ENCODE measurements around the gene NHLRC4.
"Not testable (repeated sequence)": the region's sequence is repeated elsewhere in the genome, so short reads cannot be mapped to it uniquely, and the experiment has no call there.

NHLRC4 gene

DNA sequence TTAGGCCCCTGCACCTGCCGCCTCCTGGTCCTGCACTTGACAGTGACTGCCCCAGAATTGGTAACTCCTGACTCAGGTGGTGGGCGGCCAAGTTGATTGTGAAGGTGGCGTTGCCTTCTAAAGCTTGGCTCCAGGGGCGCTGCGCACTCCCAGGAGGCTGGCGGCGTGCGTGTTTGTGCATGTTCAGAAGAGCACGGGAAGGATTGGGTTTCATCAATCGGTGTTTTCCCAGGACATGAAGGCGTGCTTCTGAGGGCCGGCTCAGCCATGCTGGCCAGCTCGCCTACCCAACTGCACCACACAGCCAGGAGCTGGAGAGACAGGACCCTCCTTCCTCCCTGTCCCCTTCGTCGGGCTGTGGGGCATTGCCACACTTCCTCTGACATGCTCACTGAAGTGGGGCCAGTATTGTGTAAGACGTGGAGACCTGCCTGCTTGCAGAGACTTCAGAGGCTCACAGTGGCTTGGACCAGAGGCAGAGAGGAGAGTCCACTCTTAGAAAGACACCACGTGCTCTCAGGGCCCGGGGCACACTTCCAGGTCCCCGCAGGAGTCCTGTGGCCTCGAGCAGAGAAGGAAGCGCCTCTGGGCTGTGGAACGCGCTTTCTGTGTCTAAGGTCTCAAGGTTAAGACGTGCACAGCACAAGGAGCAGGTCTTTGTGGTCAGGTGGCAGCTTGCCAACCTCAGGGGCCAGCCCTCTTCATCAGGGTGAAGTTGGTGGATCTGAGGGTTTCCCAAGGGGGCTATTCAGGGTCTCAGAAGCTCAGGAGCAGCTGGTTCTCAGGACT lies 25.9 kb downstream of the NHLRC4 start:
- no peaks in the 10 kb centered on the region for H3K27me3 ChIP-seq (ENCODE audit: control insufficient read depth in 2 of 2, insufficient read depth in 2 of 2, low read length in 2 of 2)
- peak overlapping the region; percentile 66 to 98 for H3K9ac ChIP-seq (ENCODE audit: low read depth in 1 of 2, low read length in 2 of 2)
- H3K4me3 ChIP-seq (ENCODE audit: low read length in 2 of 2), result peak overlapping the region; percentile 41 to 61
- peaks cover 51 to 54% of the 10 kb centered on the region in 2 donors for H3K4me1 ChIP-seq (ENCODE audit: control insufficient read depth in 2 of 2, insufficient read depth in 2 of 2, low read length in 2 of 2)
- peaks cover 0 to 9% of the 10 kb centered on the region in 2 donors for H3K36me3 ChIP-seq (ENCODE audit: control insufficient read depth in 2 of 2, insufficient read depth in 2 of 2, low read length in 2 of 2)
- H3K9me3 ChIP-seq (ENCODE audit: control insufficient read depth in 2 of 2, low read length in 2 of 2), result no peaks in the 10 kb centered on the region
- H3K27ac ChIP-seq (ENCODE audit: low read depth in 2 of 2, low read length in 2 of 2), result peak overlapping the region; percentile 92 to 96

GRCh38 chr16:593406-593805 lies 26.6 kb downstream of the NHLRC4 start:
- peak overlapping the region; percentile 66 to 98 for H3K9ac ChIP-seq (ENCODE audit: low read depth in 1 of 2, low read length in 2 of 2)
- H3K36me3 ChIP-seq (ENCODE audit: control insufficient read depth in 2 of 2, insufficient read depth in 2 of 2, low read length in 2 of 2), result peaks cover 0 to 9% of the 10 kb centered on the region in 2 donors
- peak overlapping the region; percentile 92 to 96 for H3K27ac ChIP-seq (ENCODE audit: low read depth in 2 of 2, low read length in 2 of 2)
- H3K9me3 ChIP-seq (ENCODE audit: control insufficient read depth in 2 of 2, low read length in 2 of 2), result no peaks in the 10 kb centered on the region
- H3K4me3 ChIP-seq (ENCODE audit: low read length in 2 of 2), result peak overlapping the region; percentile 54 to 61
- H3K27me3 ChIP-seq (ENCODE audit: control insufficient read depth in 2 of 2, insufficient read depth in 2 of 2, low read length in 2 of 2), result no peaks in the 10 kb centered on the region
- H3K4me1 ChIP-seq (ENCODE audit: control insufficient read depth in 2 of 2, insufficient read depth in 2 of 2, low read length in 2 of 2), result peaks cover 46 to 47% of the 10 kb centered on the region in 2 donors

- H3K4me1 ChIP-seq (ENCODE audit: control insufficient read depth in 2 of 2, insufficient read depth in 2 of 2, low read length in 2 of 2), result peaks cover 43 to 49% of the 10 kb centered on the region in 2 donors
Observed at GRCh38 chr16:593807-594206, 27.0 kb downstream of the NHLRC4 start.

GRCh38 chr16:595094-595528 lies 28.3 kb downstream of the NHLRC4 start:
- Histone ChIP-seq H3K9me3 (ENCODE audit: control insufficient read depth in 2 of 2, low read length in 2 of 2) (no peaks in the 10 kb centered on the region), H3K4me1 (ENCODE audit: control insufficient read depth in 2 of 2, insufficient read depth in 2 of 2, low read length in 2 of 2) (peaks cover 43 to 55% of the 10 kb centered on the region in 2 donors), H3K36me3 (ENCODE audit: control insufficient read depth in 2 of 2, insufficient read depth in 2 of 2, low read length in 2 of 2) (peaks cover 0 to 18% of the 10 kb centered on the region in 2 donors), H3K9ac (ENCODE audit: low read depth in 1 of 2, low read length in 2 of 2) (peak overlapping the region in 1 of 2 donors; percentile 24), H3K4me3 (ENCODE audit: low read length in 2 of 2) (no peak overlapping the region), H3K27ac (ENCODE audit: low read depth in 2 of 2, low read length in 2 of 2) (no peak overlapping the region), H3K27me3 (ENCODE audit: control insufficient read depth in 2 of 2, insufficient read depth in 2 of 2, low read length in 2 of 2) (no peaks in the 10 kb centered on the region)

More at GRCh38 chr16:593807-594206, 27.0 kb downstream of the NHLRC4 start:
- Histone ChIP-seq H3K36me3 (ENCODE audit: control insufficient read depth in 2 of 2, insufficient read depth in 2 of 2, low read length in 2 of 2) (peaks cover 0 to 12% of the 10 kb centered on the region in 2 donors), H3K9ac (ENCODE audit: low read depth in 1 of 2, low read length in 2 of 2) (peak overlapping the region; percentile 63 to 98), H3K4me3 (ENCODE audit: low read length in 2 of 2) (peak overlapping the region; percentile 54 to 61), H3K27me3 (ENCODE audit: control insufficient read depth in 2 of 2, insufficient read depth in 2 of 2, low read length in 2 of 2) (no peaks in the 10 kb centered on the region), H3K9me3 (ENCODE audit: control insufficient read depth in 2 of 2, low read length in 2 of 2) (no peaks in the 10 kb centered on the region), H3K27ac (ENCODE audit: low read depth in 2 of 2, low read length in 2 of 2) (peak overlapping the region; percentile 92 to 96)

GRCh38 chr16:595942-596735 lies 29.3 kb downstream of the NHLRC4 start:
- peaks cover 0 to 18% of the 10 kb centered on the region in 2 donors for H3K36me3 ChIP-seq (ENCODE audit: control insufficient read depth in 2 of 2, insufficient read depth in 2 of 2, low read length in 2 of 2)
- no peaks in the 10 kb centered on the region for H3K9me3 ChIP-seq (ENCODE audit: control insufficient read depth in 2 of 2, low read length in 2 of 2)
- peaks cover 33 to 48% of the 10 kb centered on the region in 2 donors for H3K4me1 ChIP-seq (ENCODE audit: control insufficient read depth in 2 of 2, insufficient read depth in 2 of 2, low read length in 2 of 2)
- H3K9ac ChIP-seq (ENCODE audit: low read depth in 1 of 2, low read length in 2 of 2), result no peak overlapping the region
- H3K27ac ChIP-seq (ENCODE audit: low read depth in 2 of 2, low read length in 2 of 2), result no peak overlapping the region
- no peak overlapping the region for H3K4me3 ChIP-seq (ENCODE audit: low read length in 2 of 2)
- H3K27me3 ChIP-seq (ENCODE audit: control insufficient read depth in 2 of 2, insufficient read depth in 2 of 2, low read length in 2 of 2), result no peaks in the 10 kb centered on the region

DNA sequence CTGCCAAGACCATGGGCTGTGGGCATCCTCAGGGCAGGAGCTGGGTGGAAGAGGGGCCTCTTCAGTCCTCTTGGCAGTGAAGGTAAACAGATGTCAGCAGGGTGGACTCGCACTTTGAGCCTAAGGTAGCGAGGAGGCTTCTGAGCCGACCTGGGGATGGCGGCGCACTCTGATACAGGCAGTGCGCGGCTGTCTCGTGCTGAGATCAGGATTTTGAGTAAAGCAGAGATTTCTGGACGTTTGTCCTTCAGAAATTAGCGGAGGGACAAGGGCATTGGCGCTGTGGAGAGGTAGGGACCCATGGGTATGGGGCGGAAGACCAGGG lies 29.9 kb downstream of the NHLRC4 start:
- no peak overlapping the region for H3K27ac ChIP-seq (ENCODE audit: low read depth in 2 of 2, low read length in 2 of 2)
- H3K36me3 ChIP-seq (ENCODE audit: control insufficient read depth in 2 of 2, insufficient read depth in 2 of 2, low read length in 2 of 2), result peaks cover 0 to 18% of the 10 kb centered on the region in 2 donors
- peaks cover 31 to 45% of the 10 kb centered on the region in 2 donors for H3K4me1 ChIP-seq (ENCODE audit: control insufficient read depth in 2 of 2, insufficient read depth in 2 of 2, low read length in 2 of 2)
- H3K27me3 ChIP-seq (ENCODE audit: control insufficient read depth in 2 of 2, insufficient read depth in 2 of 2, low read length in 2 of 2), result no peaks in the 10 kb centered on the region
- no peaks in the 10 kb centered on the region for H3K9me3 ChIP-seq (ENCODE audit: control insufficient read depth in 2 of 2, low read length in 2 of 2)
- no peak overlapping the region for H3K9ac ChIP-seq (ENCODE audit: low read depth in 1 of 2, low read length in 2 of 2)
- no peak overlapping the region for H3K4me3 ChIP-seq (ENCODE audit: low read length in 2 of 2)

- not testable (repeated sequence) for H3K27me3 ChIP-seq (ENCODE audit: control insufficient read depth in 2 of 2, insufficient read depth in 2 of 2, low read length in 2 of 2); H3K9me3 ChIP-seq (ENCODE audit: control insufficient read depth in 2 of 2, low read length in 2 of 2); H3K9ac ChIP-seq (ENCODE audit: low read depth in 1 of 2, low read length in 2 of 2); H3K4me3 ChIP-seq (ENCODE audit: low read length in 2 of 2); H3K27ac ChIP-seq (ENCODE audit: low read depth in 2 of 2, low read length in 2 of 2)
- Histone ChIP-seq H3K4me1 (ENCODE audit: control insufficient read depth in 2 of 2, insufficient read depth in 2 of 2, low read length in 2 of 2) (peaks cover 21 to 35% of the 10 kb centered on the region in 2 donors), H3K36me3 (ENCODE audit: control insufficient read depth in 2 of 2, insufficient read depth in 2 of 2, low read length in 2 of 2) (peaks cover 0 to 18% of the 10 kb centered on the region in 2 donors)
Observed at GRCh38 chr16:597655-598054, 30.9 kb downstream of the NHLRC4 start.

DNA sequence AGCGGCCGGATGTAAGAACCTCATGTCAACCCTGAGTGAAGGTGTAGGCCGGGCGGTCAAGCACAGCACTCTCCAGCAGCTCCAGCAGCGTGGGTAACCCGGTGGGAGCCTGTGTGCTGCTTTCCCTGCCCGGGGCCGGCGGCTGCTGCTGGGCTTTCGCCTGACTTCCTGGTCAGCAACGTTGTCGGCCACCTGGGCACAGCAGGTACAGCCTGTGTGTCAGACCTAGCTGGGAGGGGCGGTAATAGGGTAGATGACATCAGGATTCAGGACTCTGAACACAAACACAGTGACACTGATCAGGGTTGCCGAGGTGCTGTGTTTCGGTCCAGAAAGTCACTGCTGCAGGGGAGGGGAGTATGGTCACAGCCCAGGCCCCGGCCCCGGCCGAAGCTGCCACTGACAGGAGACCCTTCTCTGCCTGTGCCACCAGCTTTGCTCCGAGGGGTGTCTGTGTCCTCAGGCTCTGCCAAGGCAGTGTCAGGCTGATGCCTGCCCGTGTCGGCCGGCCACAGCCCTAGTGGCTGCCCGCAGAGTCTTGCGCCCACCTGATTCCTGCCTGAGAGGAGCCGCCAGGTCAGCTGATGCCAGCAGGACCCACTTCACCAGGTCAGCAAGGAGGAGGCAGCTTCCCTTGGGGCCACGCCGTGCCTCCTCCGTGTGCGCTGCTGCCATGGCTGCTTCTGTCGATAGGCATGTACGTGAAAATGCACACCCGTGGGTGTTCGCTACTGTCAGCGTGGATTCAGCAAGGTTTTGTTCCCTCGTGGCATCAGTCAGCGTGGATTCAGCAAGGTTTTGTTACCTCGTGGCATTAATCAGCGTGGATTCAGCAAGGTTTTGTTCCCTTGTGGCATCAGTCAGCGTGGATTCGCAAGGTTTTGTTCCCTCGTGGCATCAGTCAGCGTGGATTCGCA lies 32.3 kb downstream of the NHLRC4 start:
- Histone ChIP-seq H3K9me3 (ENCODE audit: control insufficient read depth in 2 of 2, low read length in 2 of 2) (no peaks in the 10 kb centered on the region), H3K9ac (ENCODE audit: low read depth in 1 of 2, low read length in 2 of 2) (no peak overlapping the region), H3K27me3 (ENCODE audit: control insufficient read depth in 2 of 2, insufficient read depth in 2 of 2, low read length in 2 of 2) (no peaks in the 10 kb centered on the region), H3K4me1 (ENCODE audit: control insufficient read depth in 2 of 2, insufficient read depth in 2 of 2, low read length in 2 of 2) (peaks cover 8 to 22% of the 10 kb centered on the region in 2 donors), H3K36me3 (ENCODE audit: control insufficient read depth in 2 of 2, insufficient read depth in 2 of 2, low read length in 2 of 2) (peaks cover 0 to 18% of the 10 kb centered on the region in 2 donors), H3K27ac (ENCODE audit: low read depth in 2 of 2, low read length in 2 of 2) (peak overlapping the region in 1 of 2 donors; percentile 52), H3K4me3 (ENCODE audit: low read length in 2 of 2) (no peak overlapping the region)

DNA sequence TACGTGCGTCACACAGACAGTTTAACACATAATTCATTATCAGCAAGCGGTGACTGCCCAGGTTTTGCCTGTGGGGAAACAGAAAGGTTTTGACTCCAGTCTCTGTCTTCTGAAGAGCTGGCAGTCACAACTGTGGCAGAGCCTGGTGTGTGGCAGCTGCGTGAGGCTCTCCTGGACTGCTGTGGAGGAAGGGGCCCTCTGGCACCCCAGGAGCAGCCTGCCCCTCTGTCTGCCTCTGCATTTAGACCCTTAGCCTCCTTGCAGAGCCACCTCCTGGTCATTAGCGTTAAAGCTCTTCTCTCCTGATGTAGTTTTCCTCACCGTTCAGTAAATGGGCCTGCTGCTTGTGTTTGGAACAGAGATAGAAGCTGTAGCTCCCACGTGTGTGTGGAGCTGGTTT lies 34.0 kb downstream of the NHLRC4 start:
- Histone ChIP-seq H3K4me1 (ENCODE audit: control insufficient read depth in 2 of 2, insufficient read depth in 2 of 2, low read length in 2 of 2) (peaks cover 0 to 9% of the 10 kb centered on the region in 2 donors), H3K27ac (ENCODE audit: low read depth in 2 of 2, low read length in 2 of 2) (no peak overlapping the region), H3K27me3 (ENCODE audit: control insufficient read depth in 2 of 2, insufficient read depth in 2 of 2, low read length in 2 of 2) (no peaks in the 10 kb centered on the region), H3K9me3 (ENCODE audit: control insufficient read depth in 2 of 2, low read length in 2 of 2) (no peaks in the 10 kb centered on the region), H3K36me3 (ENCODE audit: control insufficient read depth in 2 of 2, insufficient read depth in 2 of 2, low read length in 2 of 2) (peaks cover 0 to 18% of the 10 kb centered on the region in 2 donors), H3K4me3 (ENCODE audit: low read length in 2 of 2) (no peak overlapping the region), H3K9ac (ENCODE audit: low read depth in 1 of 2, low read length in 2 of 2) (no peak overlapping the region)

Data from mucosa of rectum (tissue), 2 donors.